Stomach (tissue), 4 donors: ENCODE measurements around the gene KRTAP12-2.

ENCODE experiments used
- EP300 ChIP-seq: sonication (generic); formaldehyde crosslinking; IDR thresholded peaks from one replicate; pipeline ENCODE4 v1.6.1; 2017; ENCODE audit warnings: antibody characterized with exemption
- POLR2A ChIP-seq, 4 donors: fragments of 450-650 bp; IDR thresholded peaks; one replicate each; pipeline ENCODE4 v1.6.1; 2016; ENCODE audit warnings: antibody characterized with exemption in 4 of 4, control low read depth in 2 of 4, mild to moderate bottlenecking in 1 of 4, moderate library complexity in 1 of 4
- TF ChIP-seq, protein P1 (sequence below), 7 experiments: fragments of 450-650 bp in 4 of 7; fragments of 200-600 bp in 3 of 7; sonication (generic) in 3 of 7; IDR thresholded peaks; one replicate each; pipeline ENCODE4 v1.5.1; 2016 to 2019; ENCODE audit warnings: antibody characterized with exemption in 7 of 7, control low read depth in 2 of 7, mild to moderate bottlenecking in 1 of 7

DNA sequence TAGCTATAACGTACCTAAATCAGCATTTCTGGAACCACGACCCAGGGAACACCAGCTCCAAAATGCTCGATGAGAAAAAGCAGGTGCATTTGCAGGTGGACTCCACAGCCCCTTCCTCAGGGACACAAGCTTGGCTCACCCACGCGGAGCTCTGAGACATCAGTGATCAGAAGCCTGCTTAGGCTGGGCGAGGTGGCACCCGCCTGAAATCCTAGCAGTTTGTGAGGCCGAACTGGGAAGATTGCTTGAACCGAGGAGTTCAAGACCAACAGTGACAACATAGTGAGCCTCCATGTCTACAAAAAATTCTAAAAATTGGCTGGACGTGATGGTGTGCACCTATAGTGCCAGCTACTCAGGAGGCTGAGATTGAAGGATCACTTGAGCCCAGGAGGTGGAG lies 47.1 kb upstream of the KRTAP12-2 start:
- TF ChIP-seq POLR2A (IDR thresholded peaks at IDR 0.05) = no peak
- TF ChIP-seq, protein P1, sequence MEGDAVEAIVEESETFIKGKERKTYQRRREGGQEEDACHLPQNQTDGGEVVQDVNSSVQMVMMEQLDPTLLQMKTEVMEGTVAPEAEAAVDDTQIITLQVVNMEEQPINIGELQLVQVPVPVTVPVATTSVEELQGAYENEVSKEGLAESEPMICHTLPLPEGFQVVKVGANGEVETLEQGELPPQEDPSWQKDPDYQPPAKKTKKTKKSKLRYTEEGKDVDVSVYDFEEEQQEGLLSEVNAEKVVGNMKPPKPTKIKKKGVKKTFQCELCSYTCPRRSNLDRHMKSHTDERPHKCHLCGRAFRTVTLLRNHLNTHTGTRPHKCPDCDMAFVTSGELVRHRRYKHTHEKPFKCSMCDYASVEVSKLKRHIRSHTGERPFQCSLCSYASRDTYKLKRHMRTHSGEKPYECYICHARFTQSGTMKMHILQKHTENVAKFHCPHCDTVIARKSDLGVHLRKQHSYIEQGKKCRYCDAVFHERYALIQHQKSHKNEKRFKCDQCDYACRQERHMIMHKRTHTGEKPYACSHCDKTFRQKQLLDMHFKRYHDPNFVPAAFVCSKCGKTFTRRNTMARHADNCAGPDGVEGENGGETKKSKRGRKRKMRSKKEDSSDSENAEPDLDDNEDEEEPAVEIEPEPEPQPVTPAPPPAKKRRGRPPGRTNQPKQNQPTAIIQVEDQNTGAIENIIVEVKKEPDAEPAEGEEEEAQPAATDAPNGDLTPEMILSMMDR (IDR thresholded peaks at IDR 0.05) = no peak
- TF ChIP-seq EP300 = no peak
